IMR-90 (cell line): ENCODE results near the gene CIB2. TPM values are rescaled to one million over a fixed set of nuclear protein-coding genes. Genes with fewer than 3 reads are reported as not detected.
A peak's percentile ranks its signal among the peaks of the same experiment; 100 is the strongest.

Experiments
- ATAC-seq: fragments of 200-7000 bp; cut with Tn5 transposase; 2 replicates; pipeline ENCODE4 v1.9.1; 2020; ENCODE audit warnings: low read depth, mild to moderate bottlenecking, moderate library complexity
- BruUV-seq: library from RNA; stranded (reverse); fragments of 400-500 nt; replicated peaks from 2 replicates; lab custom pipeline; 2021; lab: Mats Ljungman, UMichigan
- CTCF ChIA-PET: fragments of 300-600 bp; formaldehyde crosslinking; extraction: SDS; loops from one replicate; lab custom pipeline; 2021; ENCODE audit warnings: antibody characterized with exemption; lab: Yijun Ruan, JAX
- POLR2A ChIA-PET: fragments of 300-600 bp; sonication (Branson Sonifier 250); formaldehyde crosslinking; loops from one replicate; lab custom pipeline; 2022; ENCODE audit warnings: antibody characterized with exemption; ENCODE audit not compliant: unreplicated experiment; lab: Charles Lee
- DNase-seq: peaks from one replicate; pipeline ENCODE4 v3.0.0; 2013
- H2AFZ ChIP-seq: replicated peaks from 2 replicates; pipeline ENCODE3; 2013; ENCODE audit warnings: low read length, mild to moderate bottlenecking; ENCODE audit not compliant: poor library complexity
- H2AK5ac ChIP-seq: 2 replicates; pipeline ENCODE4 v1.6.1; 2013; ENCODE audit warnings: low read depth, low read length, inconsistent platforms
- H2AK9ac ChIP-seq: replicated peaks from 2 replicates; pipeline ENCODE3; 2013; ENCODE audit warnings: mild to moderate bottlenecking, low read depth, low read length, moderate library complexity; ENCODE audit not compliant: poor library complexity
- H2BK120ac ChIP-seq: 2 replicates; pipeline ENCODE4 v1.6.1; 2013; ENCODE audit warnings: low read depth, low read length, inconsistent platforms
- H2BK15ac ChIP-seq: 3 replicates; pipeline ENCODE4 v1.6.1; 2013; ENCODE audit warnings: low read depth, low read length, inconsistent platforms
- H2BK20ac ChIP-seq: 2 replicates; pipeline ENCODE4 v1.6.1; 2013; ENCODE audit warnings: low read depth, mild to moderate bottlenecking, inconsistent platforms, low read length, moderate library complexity
- H2BK5ac ChIP-seq: 2 replicates; pipeline ENCODE4 v1.6.1; 2013; ENCODE audit warnings: mild to moderate bottlenecking, low read depth, low read length, inconsistent platforms; ENCODE audit not compliant: poor library complexity, severe bottlenecking
- H3K14ac ChIP-seq: replicated peaks from 2 replicates; pipeline ENCODE4 v1.6.1; 2013; ENCODE audit warnings: low read depth, low read length, inconsistent platforms
- H3K18ac ChIP-seq: 2 replicates; pipeline ENCODE4 v1.6.1; 2013; ENCODE audit warnings: low read depth, low read length, control low read depth
- H3K23ac ChIP-seq: 2 replicates; pipeline ENCODE4 v1.6.1; 2013; ENCODE audit warnings: low read depth, low read length, inconsistent platforms
- H3K27ac ChIP-seq: 2 replicates; pipeline ENCODE4 v1.5.1; 2013; ENCODE audit warnings: mild to moderate bottlenecking, control low read depth, low read length; ENCODE audit not compliant: insufficient read depth
- H3K27me3 ChIP-seq: 2 replicates; pipeline ENCODE4 v1.6.1; 2013; ENCODE audit warnings: low read length; ENCODE audit not compliant: control insufficient read depth, insufficient read depth
- H3K36me3 ChIP-seq: 2 replicates; pipeline ENCODE4 v1.6.1; 2013; ENCODE audit warnings: low read length, mixed read lengths; ENCODE audit not compliant: control insufficient read depth, insufficient read depth
- H3K4ac ChIP-seq: 2 replicates; pipeline ENCODE4 v1.6.1; 2013; ENCODE audit warnings: low read depth, low read length, inconsistent platforms
- H3K4me1 ChIP-seq: 2 replicates; pipeline ENCODE4 v1.6.1; 2013; ENCODE audit warnings: low read length, mixed read lengths; ENCODE audit not compliant: control insufficient read depth, insufficient read depth
- H3K4me2 ChIP-seq: 2 replicates; pipeline ENCODE4 v1.6.1; 2013; ENCODE audit warnings: low read depth, mild to moderate bottlenecking, control low read depth, low read length, moderate library complexity
- H3K4me3 ChIP-seq: 2 replicates; pipeline ENCODE4 v1.5.1; 2013; ENCODE audit warnings: low read depth, mild to moderate bottlenecking, control low read depth, low read length, moderate library complexity; ENCODE audit not compliant: insufficient read depth
- H3K56ac ChIP-seq: 2 replicates; pipeline ENCODE4 v1.6.1; 2013; ENCODE audit warnings: low read length, inconsistent platforms; ENCODE audit not compliant: insufficient read depth; ENCODE audit errors: extremely low read depth
- H3K79me1 ChIP-seq, 2 experiments: 2 replicates each; pipeline ENCODE4 v1.6.1; 2013; ENCODE audit warnings: low read length in 2 of 2, inconsistent platforms in 1 of 2, low read depth in 1 of 2
- H3K9ac ChIP-seq: 2 replicates; pipeline ENCODE4 v1.6.1; 2013; ENCODE audit warnings: low read depth, low read length, control low read depth
- H3K9me1 ChIP-seq: 2 replicates; pipeline ENCODE4 v1.6.1; 2013; ENCODE audit warnings: low read length, inconsistent platforms; ENCODE audit not compliant: insufficient read depth
- H3K9me3 ChIP-seq: 2 replicates; pipeline ENCODE4 v1.6.1; 2013; ENCODE audit warnings: low read length; ENCODE audit not compliant: control insufficient read depth, insufficient read depth
- H4K20me1 ChIP-seq: 2 replicates; pipeline ENCODE4 v1.6.1; 2013; ENCODE audit warnings: low read length, inconsistent platforms; ENCODE audit not compliant: insufficient read depth
- H4K5ac ChIP-seq: 2 replicates; pipeline ENCODE4 v1.6.1; 2013; ENCODE audit warnings: mild to moderate bottlenecking, low read depth, low read length, control low read depth
- H4K8ac ChIP-seq, 2 experiments: 2 replicates each; pipeline ENCODE4 v1.6.1; 2013; ENCODE audit warnings: low read depth in 2 of 2, low read length in 2 of 2, control low read depth in 1 of 2, inconsistent platforms in 1 of 2
- H4K91ac ChIP-seq: 2 replicates; pipeline ENCODE4 v1.6.1; 2013; ENCODE audit warnings: low read depth, low read length, inconsistent platforms; ENCODE audit not compliant: insufficient read depth
- CEBPB ChIP-seq: IDR thresholded peaks from 2 replicates; pipeline ENCODE4 v1.6.1; 2012; ENCODE audit warnings: low read depth, low read length, improper control_type of control experiment
- MAFK ChIP-seq: IDR thresholded peaks from 2 replicates; pipeline ENCODE4 v1.6.1; 2012; ENCODE audit warnings: low read depth, low read length, improper control_type of control experiment
- RAD21 ChIP-seq: IDR thresholded peaks from 2 replicates; pipeline ENCODE4 v1.6.1; 2012; ENCODE audit warnings: low read length, improper control_type of control experiment
- WGBS, 2 experiments: methylation state at CpG; one replicate each; pipeline versions ENCODE4 v1.1.5 to v1.1.7; 2013; ENCODE audit warnings: missing lambda C conversion rate in 2 of 2; ENCODE audit not compliant: insufficient read length in 1 of 2; ENCODE audit errors: extremely low coverage in 2 of 2; 5-methylcytosine and 5-hydroxymethylcytosine counted together
- dilution Hi-C: fragments of 300-500 bp; cut with HindIII; formaldehyde crosslinking; loops from one replicate; pipeline ENCODE4 v1.14.3; 2018; ENCODE audit warnings: low sequenced_read_pairs; ENCODE audit not compliant: unreplicated experiment
- in situ Hi-C: fragments of 300-500 bp; cut with MboI; formaldehyde crosslinking; loops from 3 replicates; pipeline ENCODE4 v1.14.3; 2019; ENCODE audit warnings: low sequenced_read_pairs, inconsistent platforms, mixed read lengths
- intact Hi-C: fragments of 100-400 bp; cut with micrococcal nuclease; formaldehyde crosslinking; loops from 2 replicates; pipeline ENCODE4 v1.10.0; 2022
- polyA plus RNA-seq, 3 experiments: library from polyadenylated mRNA; depleted of rRNA; stranded (reverse); fragments of >200 nt; gene quantifications; 2 replicates each; pipeline ENCODE4 v1.2.3, GENCODE V29; 2012; ENCODE audit warnings: low replicate concordance in 1 of 3
- total RNA-seq: library from RNA; depleted of rRNA; stranded (reverse); fragments of >200 nt; gene quantifications from 2 replicates; pipeline ENCODE4 v1.2.3, GENCODE V29; 2012
- TF ChIP-seq, protein P1 (sequence below): conservative IDR thresholded peaks from 2 replicates; pipeline ENCODE4 v1.5.1; 2012; ENCODE audit warnings: mild to moderate bottlenecking, low read depth, low read length, improper control_type of control experiment

The CIB2 gene
- total and polyA plus RNA-seq, 2 of the 4 experiments (the other 2 are of a cell fraction) = 2.2 to 2.4 TPM

DNA sequence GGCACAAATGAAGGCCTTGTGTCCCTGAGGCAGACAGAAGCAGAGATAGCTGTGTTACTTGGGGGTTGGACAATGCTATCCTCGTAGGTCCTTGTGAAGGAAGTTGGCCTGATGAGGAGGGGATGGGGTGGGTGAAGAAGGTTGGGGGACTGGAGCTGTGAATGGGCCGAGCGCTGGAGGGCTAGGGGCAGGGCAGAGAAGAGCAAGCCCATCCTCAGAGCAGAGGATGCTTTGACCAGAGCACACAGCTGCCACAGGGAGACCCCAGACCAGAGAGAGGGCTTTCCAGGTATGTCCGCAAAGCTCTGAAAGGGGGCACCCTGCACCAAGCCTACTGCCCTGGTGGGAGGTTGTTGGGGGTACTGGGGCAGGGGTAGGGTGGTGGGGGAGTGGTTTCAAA lies 48.1 kb downstream of the CIB2 start:
- peak overlapping the region; percentile 67; the same call in 2 of the 3 replicates for H2BK15ac ChIP-seq
- H2BK120ac ChIP-seq = peak overlapping the region; percentile 59; the same call in 1 of the 2 replicates
- no peak overlapping the region for H3K56ac ChIP-seq
- no peak for ATAC-seq
- peak overlapping the region; percentile 5; the same call in 1 of the 2 replicates for H3K27ac ChIP-seq
- peak overlapping the region; percentile 71; the same call in 1 of the 2 replicates for H2AK5ac ChIP-seq
- H3K4me2 ChIP-seq = no peak overlapping the region
- peak overlapping the region; percentile 61 for H4K91ac ChIP-seq
- H4K20me1 ChIP-seq = no peaks in the 10 kb centered on the region; the same call in 1 of the 2 replicates
- intact Hi-C loops (no loop called here), dilution Hi-C loops (no loop called here), in situ Hi-C loops (no loop called here)
- no peaks in the 10 kb centered on the region for H3K36me3 ChIP-seq
- H2AFZ ChIP-seq = no peak overlapping the region
- no peak for DNase-seq
- no TSS peak for BruUV-seq
- CTCF ChIA-PET = interaction anchor here (0.6 to 1.5 kb wide), 3 partner anchors 10 to 116 kb away, joined by 3 to 8 read pairs (median 4); no protein-coding TSS in a partner anchor
- peak overlapping the region; percentile 63 for H3K4ac ChIP-seq
- H3K18ac ChIP-seq = peak overlapping the region; percentile 5
- peak overlapping the region; percentile 22; the same call in 1 of the 2 replicates for H3K14ac ChIP-seq
- H4K8ac ChIP-seq = peak overlapping the region in 1 of 2 experiments; percentile 30; a peak in 1 of 4 replicates
- peak overlapping the region; percentile 32; the same call in 1 of the 2 replicates for H4K5ac ChIP-seq
- no peaks in the 10 kb centered on the region for H3K9me3 ChIP-seq
- TF ChIP-seq, protein P1, sequence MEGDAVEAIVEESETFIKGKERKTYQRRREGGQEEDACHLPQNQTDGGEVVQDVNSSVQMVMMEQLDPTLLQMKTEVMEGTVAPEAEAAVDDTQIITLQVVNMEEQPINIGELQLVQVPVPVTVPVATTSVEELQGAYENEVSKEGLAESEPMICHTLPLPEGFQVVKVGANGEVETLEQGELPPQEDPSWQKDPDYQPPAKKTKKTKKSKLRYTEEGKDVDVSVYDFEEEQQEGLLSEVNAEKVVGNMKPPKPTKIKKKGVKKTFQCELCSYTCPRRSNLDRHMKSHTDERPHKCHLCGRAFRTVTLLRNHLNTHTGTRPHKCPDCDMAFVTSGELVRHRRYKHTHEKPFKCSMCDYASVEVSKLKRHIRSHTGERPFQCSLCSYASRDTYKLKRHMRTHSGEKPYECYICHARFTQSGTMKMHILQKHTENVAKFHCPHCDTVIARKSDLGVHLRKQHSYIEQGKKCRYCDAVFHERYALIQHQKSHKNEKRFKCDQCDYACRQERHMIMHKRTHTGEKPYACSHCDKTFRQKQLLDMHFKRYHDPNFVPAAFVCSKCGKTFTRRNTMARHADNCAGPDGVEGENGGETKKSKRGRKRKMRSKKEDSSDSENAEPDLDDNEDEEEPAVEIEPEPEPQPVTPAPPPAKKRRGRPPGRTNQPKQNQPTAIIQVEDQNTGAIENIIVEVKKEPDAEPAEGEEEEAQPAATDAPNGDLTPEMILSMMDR = no peak
- no peak for TF ChIP-seq RAD21
- no peak for TF ChIP-seq MAFK
- no peak for TF ChIP-seq CEBPB
- H3K9ac ChIP-seq = no peak overlapping the region
- POLR2A ChIA-PET = interaction anchor here (0.6 kb wide), 1 partner anchor 10 kb away, joined by 3 read pairs; no protein-coding TSS in a partner anchor
- H2BK5ac ChIP-seq = no peak overlapping the region
- H3K4me3 ChIP-seq = no peak overlapping the region
- H2AK9ac ChIP-seq = no peak overlapping the region
- 83% methylated on average over 2 of the region's 4 CpGs; no CpG with 5 or more reads in 1 of the 2 experiments for WGBS, 2 experiments
- no peaks in the 10 kb centered on the region; the same call in 1 of the 2 replicates for H3K27me3 ChIP-seq
- no peak overlapping the region for H3K23ac ChIP-seq
- peaks cover 27% of the 10 kb centered on the region for H3K4me1 ChIP-seq
- H2BK20ac ChIP-seq = 0 out of 2 replicates have a peak overlapping the region, but pooled peaks have one; percentile 1
- no peaks in the 10 kb centered on the region for H3K79me1 ChIP-seq
- peaks cover 22% of the 10 kb centered on the region for H3K9me1 ChIP-seq
